Cortex of kidney (tissue), 1 donor: ENCODE data around the gene NCKAP1.

Source experiments
- DNase-seq: peaks from one replicate; lab custom pipeline; 2025; lab: John Stamatoyannopoulos, UW

NCKAP1 gene

GRCh38 chr2:182951948-182952663 is 86.2 kb downstream of the NCKAP1 start:
- DNase-seq: no peak

- DNase-seq: no peak
These were observed 87.7 kb downstream of the NCKAP1 start for GRCh38 chr2:182950546-182950945.

GRCh38 chr2:182949572-182950189 is 88.6 kb downstream of the NCKAP1 start:
- no peak for DNase-seq

- DNase-seq: no peak
These were observed 89.2 kb downstream of the NCKAP1 start for GRCh38 chr2:182949052-182949451.

GRCh38 chr2:182946958-182947369 is 91.3 kb downstream of the NCKAP1 start:
- DNase-seq: no peak

- no peak for DNase-seq
These were observed 94.9 kb downstream of the NCKAP1 start for GRCh38 chr2:182943339-182943738.

- DNase-seq: no peak
These were observed 95.5 kb downstream of the NCKAP1 start for GRCh38 chr2:182942756-182943155.

- DNase-seq: no peak
These were observed 96.3 kb downstream of the NCKAP1 start for GRCh38 chr2:182941919-182942318.

- DNase-seq: no peak
These were observed 97.0 kb downstream of the NCKAP1 start for GRCh38 chr2:182941121-182941722.

GRCh38 chr2:182937870-182938269 is 100.4 kb downstream of the NCKAP1 start:
- no peak for DNase-seq

- DNase-seq: no peak
These were observed 104.6 kb downstream of the NCKAP1 start for GRCh38 chr2:182933629-182934028.

GRCh38 chr2:182929972-182930371 is 108.3 kb downstream of the NCKAP1 start:
- no peak for DNase-seq

- no peak for DNase-seq
These were observed 114.0 kb downstream of the NCKAP1 start for GRCh38 chr2:182924306-182924705.

- DNase-seq: no peak
These were observed 117.0 kb downstream of the NCKAP1 start for GRCh38 chr2:182921234-182921633.

- DNase-seq: no peak
These were observed 117.6 kb downstream of the NCKAP1 start for GRCh38 chr2:182920631-182921056.

- no peak for DNase-seq
These were observed 118.2 kb downstream of the NCKAP1 start for GRCh38 chr2:182920089-182920488.

GRCh38 chr2:182918961-182919652 is 119.2 kb downstream of the NCKAP1 start:
- no peak for DNase-seq

GRCh38 chr2:182917924-182918323 is 120.3 kb downstream of the NCKAP1 start:
- DNase-seq: no peak

GRCh38 chr2:182916417-182916816 is 121.8 kb downstream of the NCKAP1 start:
- no peak for DNase-seq

- DNase-seq: no peak
These were observed 122.6 kb downstream of the NCKAP1 start for GRCh38 chr2:182915369-182916326.

- no peak for DNase-seq
These were observed 123.4 kb downstream of the NCKAP1 start for GRCh38 chr2:182914852-182915251.

- DNase-seq: no peak
These were observed 125.2 kb downstream of the NCKAP1 start for GRCh38 chr2:182913064-182913463.
